Epithelial cell of esophagus (primary cell): ENCODE data around the gene NR2C2.

Source experiments
- DNase-seq: peaks from one replicate; pipeline ENCODE4 v3.0.0; 2010; ENCODE audit warnings: low read depth
- H3K4me3 ChIP-seq: 2 replicates; pipeline ENCODE4 v1.5.1; 2011; ENCODE audit warnings: mild to moderate bottlenecking, low read length, control low read depth
- TF ChIP-seq, protein P1 (sequence below): IDR thresholded peaks from 2 replicates; pipeline ENCODE4 v1.5.1; 2011; ENCODE audit warnings: low read depth, mild to moderate bottlenecking, low read length, control low read depth, inconsistent platforms; ENCODE audit not compliant: insufficient read depth; ENCODE audit errors: missing control alignments

The NR2C2 gene

DNA sequence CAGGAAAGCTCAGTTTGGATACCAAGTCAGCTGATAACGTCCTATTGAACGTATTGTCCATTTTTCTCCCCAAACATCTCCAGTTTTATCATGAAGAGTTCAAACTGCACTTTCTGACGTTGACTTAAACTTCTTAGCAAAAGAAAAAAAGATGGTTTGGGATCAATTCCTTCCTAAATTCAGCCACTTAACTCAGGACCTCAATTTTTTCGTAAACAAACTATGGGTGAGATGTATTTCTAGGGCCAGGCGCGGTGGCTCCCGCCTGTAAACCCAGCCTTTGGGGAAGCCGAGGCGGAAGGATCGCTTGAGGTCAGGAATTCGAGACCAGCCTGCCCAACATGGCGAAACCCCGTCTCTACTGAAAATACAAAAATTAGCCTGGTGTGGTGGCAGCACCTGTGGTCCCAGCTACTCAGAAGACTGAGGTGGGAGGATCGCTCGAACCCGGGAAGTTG is 118.2 kb downstream of the NR2C2 start:
- H3K4me3 ChIP-seq: peak overlapping the region; percentile 92
- DNase-seq: no peak
- TF ChIP-seq, protein P1, sequence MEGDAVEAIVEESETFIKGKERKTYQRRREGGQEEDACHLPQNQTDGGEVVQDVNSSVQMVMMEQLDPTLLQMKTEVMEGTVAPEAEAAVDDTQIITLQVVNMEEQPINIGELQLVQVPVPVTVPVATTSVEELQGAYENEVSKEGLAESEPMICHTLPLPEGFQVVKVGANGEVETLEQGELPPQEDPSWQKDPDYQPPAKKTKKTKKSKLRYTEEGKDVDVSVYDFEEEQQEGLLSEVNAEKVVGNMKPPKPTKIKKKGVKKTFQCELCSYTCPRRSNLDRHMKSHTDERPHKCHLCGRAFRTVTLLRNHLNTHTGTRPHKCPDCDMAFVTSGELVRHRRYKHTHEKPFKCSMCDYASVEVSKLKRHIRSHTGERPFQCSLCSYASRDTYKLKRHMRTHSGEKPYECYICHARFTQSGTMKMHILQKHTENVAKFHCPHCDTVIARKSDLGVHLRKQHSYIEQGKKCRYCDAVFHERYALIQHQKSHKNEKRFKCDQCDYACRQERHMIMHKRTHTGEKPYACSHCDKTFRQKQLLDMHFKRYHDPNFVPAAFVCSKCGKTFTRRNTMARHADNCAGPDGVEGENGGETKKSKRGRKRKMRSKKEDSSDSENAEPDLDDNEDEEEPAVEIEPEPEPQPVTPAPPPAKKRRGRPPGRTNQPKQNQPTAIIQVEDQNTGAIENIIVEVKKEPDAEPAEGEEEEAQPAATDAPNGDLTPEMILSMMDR: no peak

DNA sequence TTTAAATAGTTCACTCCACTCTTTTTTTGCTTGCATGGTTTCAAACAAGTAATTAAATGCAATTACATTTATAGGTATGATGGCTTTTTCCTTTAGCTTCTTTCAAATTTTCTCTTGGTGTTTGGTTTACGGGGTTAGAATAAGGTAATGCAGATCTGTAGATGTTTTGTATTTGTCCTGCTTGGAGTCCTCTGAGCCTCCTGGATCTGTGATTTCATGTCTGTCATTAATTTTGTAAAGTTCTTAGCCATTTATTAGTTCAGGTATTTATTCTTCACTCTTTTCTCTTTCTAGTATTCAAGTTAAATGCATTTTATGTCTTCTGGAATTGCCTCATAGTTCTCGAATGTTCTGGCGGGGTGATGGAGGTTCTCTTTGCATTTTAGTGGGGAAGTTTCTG is 119.1 kb downstream of the NR2C2 start:
- TF ChIP-seq, protein P1: no peak
- no peak overlapping the region for H3K4me3 ChIP-seq
- DNase-seq: no peak

DNA sequence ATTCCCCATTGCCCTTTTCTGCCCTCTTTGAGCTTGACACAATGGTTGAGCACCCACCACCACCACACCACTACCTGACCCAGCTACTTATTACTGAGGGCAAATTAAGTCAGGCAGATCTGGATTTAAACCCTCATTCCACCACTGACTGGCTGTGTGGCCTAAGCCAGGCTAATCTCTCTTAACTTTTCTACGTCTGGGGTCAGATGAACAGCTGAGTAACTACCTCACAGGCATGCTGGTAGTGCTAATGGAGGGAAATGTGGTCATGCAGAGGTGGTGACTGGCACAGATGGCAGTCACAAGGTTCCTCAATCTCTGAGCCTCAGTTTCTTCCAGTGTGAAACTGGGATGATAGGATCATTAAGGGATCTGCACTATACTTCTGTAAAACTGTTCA is 122.1 kb downstream of the NR2C2 start:
- TF ChIP-seq, protein P1: no peak
- no peak overlapping the region for H3K4me3 ChIP-seq
- DNase-seq: no peak

DNA sequence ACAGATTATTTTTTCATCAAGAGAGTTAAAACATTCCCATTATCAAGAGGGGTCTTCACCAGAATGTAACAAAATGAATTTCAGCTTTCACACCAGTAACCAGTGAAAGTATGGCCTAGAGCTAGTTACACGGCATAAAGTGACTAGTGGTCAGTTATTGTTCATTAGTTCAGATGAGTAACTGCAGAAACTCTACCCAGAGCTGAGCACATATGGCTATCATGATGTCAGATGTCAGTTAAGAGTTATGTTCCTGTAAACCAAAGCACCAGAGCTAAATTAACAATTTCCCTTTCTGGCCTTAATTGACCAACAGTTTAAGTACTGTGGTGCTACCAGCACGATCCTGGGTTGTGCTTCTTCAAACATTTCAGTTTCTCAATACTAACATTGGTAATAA is 124.3 kb downstream of the NR2C2 start:
- H3K4me3 ChIP-seq: no peak overlapping the region
- DNase-seq: no peak
- TF ChIP-seq, protein P1: no peak

DNA sequence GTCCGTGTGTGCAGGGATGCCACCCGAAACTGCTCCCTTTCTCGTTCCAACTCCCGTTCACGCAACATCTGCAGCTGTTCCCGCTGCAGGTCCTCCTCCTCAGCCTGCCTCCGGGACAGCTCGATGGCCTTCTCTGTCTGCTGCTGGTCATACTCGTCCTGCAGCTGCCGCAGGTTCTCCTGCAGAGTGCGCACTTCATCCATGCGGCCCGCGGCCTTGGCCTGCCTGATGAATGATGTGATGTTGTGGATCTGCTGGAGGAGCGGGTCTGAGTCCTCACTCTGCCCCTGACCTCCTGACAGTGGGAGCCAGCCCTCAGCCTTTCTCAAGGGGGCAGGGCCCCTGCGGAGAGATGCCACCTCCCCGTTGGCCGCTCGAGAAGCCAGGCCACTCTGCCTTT is 127.1 kb downstream of the NR2C2 start:
- no peak overlapping the region for H3K4me3 ChIP-seq
- TF ChIP-seq, protein P1: no peak
- no peak for DNase-seq

DNA sequence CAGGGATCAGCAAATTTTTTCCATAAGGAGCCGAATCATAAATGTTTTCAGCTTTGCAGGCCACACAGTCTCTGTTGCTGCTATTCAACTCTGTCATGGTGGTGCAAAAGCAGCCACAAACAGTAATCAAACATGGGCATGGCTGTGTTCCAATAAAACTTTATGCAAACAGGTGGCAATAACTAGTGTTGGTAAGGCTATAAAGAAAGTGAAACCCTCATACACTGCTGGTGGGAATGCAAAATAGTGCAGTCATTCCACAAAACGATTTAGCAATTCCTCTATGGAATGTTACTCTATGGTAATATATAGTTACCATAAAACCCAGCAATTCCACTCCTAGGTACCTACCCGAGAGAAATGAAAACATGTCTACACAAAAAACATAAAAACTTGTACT is 131.7 kb downstream of the NR2C2 start:
- TF ChIP-seq, protein P1: no peak
- DNase-seq: no peak
- no peak overlapping the region for H3K4me3 ChIP-seq

DNA sequence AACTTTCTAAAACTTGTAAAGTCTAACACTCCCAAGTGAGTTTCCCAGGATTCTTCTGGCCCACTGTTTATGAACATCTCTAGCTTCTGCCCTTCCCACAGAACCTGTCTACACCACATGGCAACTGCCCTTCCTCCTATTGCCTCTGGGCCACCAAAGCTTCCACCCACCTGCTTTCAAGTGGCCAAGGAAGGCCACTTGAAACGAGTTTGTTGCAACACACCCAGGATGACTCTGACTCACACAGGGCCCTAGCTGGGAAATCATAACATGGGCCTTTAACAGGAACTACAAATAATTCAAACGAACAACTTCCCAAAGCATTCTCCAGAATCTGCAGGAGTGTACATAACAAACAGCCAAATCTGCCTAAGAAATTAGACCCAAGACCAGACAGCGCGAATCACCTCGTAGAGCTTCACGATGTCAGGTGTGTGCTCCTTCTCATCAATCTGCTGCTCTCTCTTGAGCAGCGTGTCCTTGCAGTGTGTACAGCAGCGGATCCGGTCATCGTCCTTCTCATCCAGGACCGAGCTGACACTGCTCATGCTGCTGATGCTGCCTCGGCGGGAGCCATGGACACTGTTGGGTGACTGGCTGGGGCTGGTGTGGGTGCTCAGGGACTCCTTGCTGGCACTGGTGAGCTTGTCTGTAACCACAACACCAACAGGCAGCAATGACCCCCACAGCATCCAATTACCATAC is 134.7 kb downstream of the NR2C2 start:
- DNase-seq: peak; percentile 70
- H3K4me3 ChIP-seq: no peak overlapping the region
- TF ChIP-seq, protein P1: no peak
